Trophoblast cell (in vitro differentiated cells and primary cell): ENCODE measurements around the gene SRSF5.

ENCODE experiments used
- DNase-seq, 2 donors: peaks; one replicate each; pipeline ENCODE4 v3.0.0-alpha.2; 2016
- H2AFZ ChIP-seq: 2 replicates; pipeline ENCODE4 v1.6.1; 2013; ENCODE audit warnings: low read length, moderate library complexity, mild to moderate bottlenecking; ENCODE audit not compliant: insufficient read depth, poor library complexity
- H2AK5ac ChIP-seq: 2 replicates; pipeline ENCODE4 v1.6.1; 2013; ENCODE audit warnings: mild to moderate bottlenecking, low read length
- H2BK120ac ChIP-seq: 2 replicates; pipeline ENCODE4 v1.6.1; 2013; ENCODE audit warnings: low read length, mild to moderate bottlenecking, moderate library complexity; ENCODE audit not compliant: insufficient read depth, poor library complexity
- H2BK12ac ChIP-seq: 2 replicates; pipeline ENCODE4 v1.6.1; 2013; ENCODE audit warnings: mild to moderate bottlenecking, low read length, moderate library complexity
- H2BK5ac ChIP-seq: 2 replicates; pipeline ENCODE4 v1.6.1; 2013; ENCODE audit warnings: low read length, low read depth, moderate library complexity, mild to moderate bottlenecking; ENCODE audit not compliant: poor library complexity
- H3K14ac ChIP-seq: 2 replicates; pipeline ENCODE4 v1.6.1; 2013; ENCODE audit warnings: mild to moderate bottlenecking, low read length
- H3K18ac ChIP-seq: 2 replicates; pipeline ENCODE4 v1.6.1; 2013; ENCODE audit warnings: mild to moderate bottlenecking, low read length
- H3K23ac ChIP-seq: 2 replicates; pipeline ENCODE4 v1.6.1; 2013; ENCODE audit warnings: low read length
- H3K27ac ChIP-seq: 2 replicates; pipeline ENCODE4 v1.5.1; 2013; ENCODE audit warnings: low read depth, mild to moderate bottlenecking, inconsistent platforms, low read length, moderate library complexity
- H3K27me3 ChIP-seq: 2 replicates; pipeline ENCODE4 v1.6.1; 2013; ENCODE audit warnings: inconsistent platforms, mild to moderate bottlenecking, low read length, moderate library complexity; ENCODE audit not compliant: insufficient read depth
- H3K36me3 ChIP-seq, 2 experiments: 1 replicate in 1 of 2; 2 replicates in 1 of 2; pipeline ENCODE4 v1.6.1; 2013; ENCODE audit warnings: low read length in 2 of 2, mild to moderate bottlenecking in 2 of 2, moderate library complexity in 1 of 2; ENCODE audit not compliant: insufficient read depth in 2 of 2, control insufficient read depth in 1 of 2
- H3K4ac ChIP-seq: 2 replicates; pipeline ENCODE4 v1.6.1; 2013; ENCODE audit warnings: low read depth, mild to moderate bottlenecking, low read length, moderate library complexity
- H3K4me1 ChIP-seq, 2 experiments: 1 replicate in 1 of 2; 2 replicates in 1 of 2; pipeline ENCODE4 v1.6.1; 2013; ENCODE audit warnings: low read length in 2 of 2, mild to moderate bottlenecking in 2 of 2, moderate library complexity in 1 of 2; ENCODE audit not compliant: insufficient read depth in 2 of 2, control insufficient read depth in 1 of 2
- H3K4me2 ChIP-seq: 2 replicates; pipeline ENCODE4 v1.6.1; 2013; ENCODE audit warnings: inconsistent platforms, mild to moderate bottlenecking, low read length, moderate library complexity
- H3K4me3 ChIP-seq: 2 replicates; pipeline ENCODE4 v1.5.1; 2013; ENCODE audit warnings: mild to moderate bottlenecking, low read depth, low read length, inconsistent platforms
- H3K79me1 ChIP-seq: one replicate; pipeline ENCODE4 v1.6.1; 2013; ENCODE audit warnings: low read length
- H3K79me2 ChIP-seq: 2 replicates; pipeline ENCODE4 v1.6.1; 2013; ENCODE audit warnings: low read length, mild to moderate bottlenecking; ENCODE audit not compliant: control insufficient read depth, insufficient read depth, poor library complexity
- H3K9ac ChIP-seq: 2 replicates; pipeline ENCODE4 v1.6.1; 2013; ENCODE audit warnings: mild to moderate bottlenecking, low read length
- H3K9me3 ChIP-seq: 2 replicates; pipeline ENCODE4 v1.6.1; 2013; ENCODE audit warnings: low read depth, mild to moderate bottlenecking, control low read depth, inconsistent platforms, low read length; ENCODE audit not compliant: insufficient read depth
- H4K12ac ChIP-seq: 2 replicates; pipeline ENCODE4 v1.6.1; 2013; ENCODE audit warnings: low read depth, mild to moderate bottlenecking, low read length, moderate library complexity
- H4K8ac ChIP-seq: 2 replicates; pipeline ENCODE4 v1.6.1; 2013; ENCODE audit warnings: low read depth, mild to moderate bottlenecking, low read length, moderate library complexity
- H4K91ac ChIP-seq: one replicate; pipeline ENCODE4 v1.6.1; 2013; ENCODE audit warnings: low read depth, mild to moderate bottlenecking, low read length, moderate library complexity
- WGBS: extraction: QIAGEN DNeasy Blood & Tissue Kit; methylation state at CpG from one replicate; pipeline ENCODE4 v1.1.7; 2013; ENCODE audit warnings: missing lambda C conversion rate; ENCODE audit not compliant: insufficient read length, insufficient coverage; ENCODE audit errors: extremely low coverage; 5-methylcytosine and 5-hydroxymethylcytosine counted together

Gene SRSF5

GRCh38 chr14:69780092-69780491, 13.2 kb downstream of the SRSF5 start:
- no peak overlapping the region for H4K91ac ChIP-seq
- H3K4me1 ChIP-seq: no peaks in the 10 kb centered on the region
- no peaks in the 10 kb centered on the region for H3K79me1 ChIP-seq
- H2AK5ac ChIP-seq: no peak overlapping the region
- H3K27ac ChIP-seq: no peak overlapping the region
- no peak overlapping the region for H3K4ac ChIP-seq
- H4K8ac ChIP-seq: no peak overlapping the region
- no peak overlapping the region for H2BK120ac ChIP-seq
- no peaks in the 10 kb centered on the region for H3K27me3 ChIP-seq
- WGBS: no CpG with 5 or more reads among the region's 1 CpG
- no peak overlapping the region for H3K9ac ChIP-seq
- H3K36me3 ChIP-seq: peaks cover 8 to 19% of the 10 kb centered on the region in 2 experiments
- no peak overlapping the region for H4K12ac ChIP-seq
- no peak overlapping the region for H3K23ac ChIP-seq
- H3K14ac ChIP-seq: no peak overlapping the region
- DNase-seq: peak in 1 of 2 donors; percentile 30
- H2BK12ac ChIP-seq: no peak overlapping the region
- no peak overlapping the region for H3K18ac ChIP-seq
- H3K4me3 ChIP-seq: no peak overlapping the region
- H3K79me2 ChIP-seq: no peaks in the 10 kb centered on the region
- H3K4me2 ChIP-seq: no peak overlapping the region
- no peak overlapping the region for H2BK5ac ChIP-seq
- no peaks in the 10 kb centered on the region for H3K9me3 ChIP-seq
- no peak overlapping the region for H2AFZ ChIP-seq

- Histone ChIP-seq H3K9ac (no peak overlapping the region), H3K36me3 (peaks cover 8 to 18% of the 10 kb centered on the region in 2 experiments), H3K27me3 (no peaks in the 10 kb centered on the region), H3K9me3 (no peaks in the 10 kb centered on the region), H3K18ac (no peak overlapping the region), H4K12ac (no peak overlapping the region), H3K4me1 (no peaks in the 10 kb centered on the region), H3K14ac (no peak overlapping the region), H3K4me3 (no peak overlapping the region), H3K23ac (no peak overlapping the region), H2AK5ac (no peak overlapping the region), H3K79me1 (no peaks in the 10 kb centered on the region), H2BK120ac (no peak overlapping the region), H4K91ac (no peak overlapping the region), H2BK5ac (no peak overlapping the region), H3K79me2 (no peaks in the 10 kb centered on the region), H3K27ac (no peak overlapping the region), H2AFZ (no peak overlapping the region), H2BK12ac (no peak overlapping the region), H4K8ac (no peak overlapping the region), H3K4ac (no peak overlapping the region), H3K4me2 (no peak overlapping the region)
- WGBS: no CpG with 5 or more reads among the region's 3 CpGs
- DNase-seq: no peak
These were observed 14.0 kb downstream of the SRSF5 start for GRCh38 chr14:69780952-69781351.

GRCh38 chr14:69784942-69785341, 18.0 kb downstream of the SRSF5 start:
- Histone ChIP-seq H3K4ac (no peak overlapping the region), H4K12ac (no peak overlapping the region), H3K36me3 (no peaks in the 10 kb centered on the region), H3K14ac (no peak overlapping the region), H3K4me2 (no peak overlapping the region), H3K9ac (no peak overlapping the region), H4K91ac (no peak overlapping the region), H3K79me2 (no peaks in the 10 kb centered on the region), H3K18ac (no peak overlapping the region), H2BK12ac (no peak overlapping the region), H4K8ac (no peak overlapping the region), H3K27me3 (no peaks in the 10 kb centered on the region), H2AK5ac (no peak overlapping the region), H3K27ac (no peak overlapping the region), H2BK120ac (no peak overlapping the region), H3K79me1 (no peaks in the 10 kb centered on the region), H3K9me3 (no peaks in the 10 kb centered on the region), H3K23ac (no peak overlapping the region), H2AFZ (no peak overlapping the region), H3K4me3 (no peak overlapping the region), H2BK5ac (no peak overlapping the region), H3K4me1 (no peaks in the 10 kb centered on the region)
- no peak for DNase-seq
- WGBS: no CpG with 5 or more reads among the region's 1 CpG

- H3K79me2 ChIP-seq: no peaks in the 10 kb centered on the region
- no peak overlapping the region for H2BK12ac ChIP-seq
- H4K12ac ChIP-seq: no peak overlapping the region
- H3K4me3 ChIP-seq: no peak overlapping the region
- H3K27ac ChIP-seq: no peak overlapping the region
- no peak overlapping the region for H2BK120ac ChIP-seq
- no peaks in the 10 kb centered on the region for H3K9me3 ChIP-seq
- H3K27me3 ChIP-seq: no peaks in the 10 kb centered on the region
- no peaks in the 10 kb centered on the region for H3K79me1 ChIP-seq
- DNase-seq: no peak
- no peak overlapping the region for H3K18ac ChIP-seq
- H3K36me3 ChIP-seq: no peaks in the 10 kb centered on the region
- H3K23ac ChIP-seq: no peak overlapping the region
- no peak overlapping the region for H4K8ac ChIP-seq
- no peak overlapping the region for H3K4me2 ChIP-seq
- no peak overlapping the region for H2AK5ac ChIP-seq
- H3K9ac ChIP-seq: no peak overlapping the region
- H4K91ac ChIP-seq: no peak overlapping the region
- WGBS: no CpG with 5 or more reads among the region's 3 CpGs
- no peak overlapping the region for H3K4ac ChIP-seq
- H3K14ac ChIP-seq: no peak overlapping the region
- H2BK5ac ChIP-seq: no peak overlapping the region
- H3K4me1 ChIP-seq: no peaks in the 10 kb centered on the region
- no peak overlapping the region for H2AFZ ChIP-seq
These were observed 19.7 kb downstream of the SRSF5 start for GRCh38 chr14:69786603-69787002.
